HG03571 (cell line): Measurements from ENCODE around the gene OGFR.
"Not testable (repeated sequence)": the region's sequence is repeated elsewhere in the genome, so short reads cannot be mapped to it uniquely, and the experiment has no call there.

Experiments used
- ATAC-seq: cut with Tn5 transposase; IDR thresholded peaks from one replicate; pipeline ENCODE4 v1.9.1; 2021; ENCODE audit not compliant: unreplicated experiment

Gene OGFR

DNA sequence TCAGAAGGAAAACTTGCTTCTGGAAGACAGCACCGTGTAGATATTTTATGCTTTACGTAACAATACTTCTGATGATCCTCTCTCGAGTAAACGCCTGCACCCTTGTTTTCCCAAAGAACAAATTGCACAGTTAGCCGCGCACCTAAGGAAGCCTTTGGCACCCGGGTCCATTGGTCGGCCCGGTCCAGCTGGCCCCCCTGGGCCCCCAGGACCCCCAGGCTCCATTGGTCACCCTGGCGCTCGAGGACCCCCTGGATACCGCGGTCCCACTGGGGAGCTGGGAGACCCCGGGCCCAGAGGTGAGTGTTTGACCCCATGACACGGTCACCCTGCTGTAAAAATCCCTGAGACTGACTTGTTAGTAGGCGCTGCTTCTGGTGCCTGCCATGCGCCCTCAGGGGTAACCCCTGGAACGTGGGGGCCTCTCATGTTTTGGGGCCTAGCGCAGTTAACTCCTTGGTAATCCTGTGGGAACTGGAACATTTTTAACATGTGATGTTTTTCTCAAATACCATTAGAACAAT lies 32.4 kb downstream of the OGFR start:
- no peak for ATAC-seq

DNA sequence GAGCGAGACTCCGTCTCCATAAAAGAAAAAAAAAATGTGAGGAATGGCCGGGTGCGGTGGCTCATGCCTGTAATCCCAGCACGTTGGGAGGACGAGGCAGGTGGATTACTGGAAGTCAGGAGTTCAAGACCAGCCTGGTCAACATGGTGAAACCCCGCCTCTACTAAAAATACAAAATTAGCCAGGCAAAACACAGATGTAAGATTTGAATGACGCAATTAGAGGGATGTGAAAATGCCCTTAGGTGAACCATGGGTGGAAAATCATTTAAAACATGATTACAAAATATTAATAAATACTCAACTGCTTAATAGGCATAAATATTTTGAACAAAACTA lies 33.1 kb downstream of the OGFR start:
- ATAC-seq, result peak; percentile 16

GRCh38 chr20:62838128-62838891 lies 33.7 kb downstream of the OGFR start:
- ATAC-seq, result peak; percentile 59

- ATAC-seq, result no peak
Measured at GRCh38 chr20:62839261-62839660, 34.6 kb downstream of the OGFR start.

GRCh38 chr20:62839816-62840215 lies 35.2 kb downstream of the OGFR start:
- ATAC-seq, result no peak

GRCh38 chr20:62840244-62841197 lies 35.9 kb downstream of the OGFR start:
- ATAC-seq, result no peak

DNA sequence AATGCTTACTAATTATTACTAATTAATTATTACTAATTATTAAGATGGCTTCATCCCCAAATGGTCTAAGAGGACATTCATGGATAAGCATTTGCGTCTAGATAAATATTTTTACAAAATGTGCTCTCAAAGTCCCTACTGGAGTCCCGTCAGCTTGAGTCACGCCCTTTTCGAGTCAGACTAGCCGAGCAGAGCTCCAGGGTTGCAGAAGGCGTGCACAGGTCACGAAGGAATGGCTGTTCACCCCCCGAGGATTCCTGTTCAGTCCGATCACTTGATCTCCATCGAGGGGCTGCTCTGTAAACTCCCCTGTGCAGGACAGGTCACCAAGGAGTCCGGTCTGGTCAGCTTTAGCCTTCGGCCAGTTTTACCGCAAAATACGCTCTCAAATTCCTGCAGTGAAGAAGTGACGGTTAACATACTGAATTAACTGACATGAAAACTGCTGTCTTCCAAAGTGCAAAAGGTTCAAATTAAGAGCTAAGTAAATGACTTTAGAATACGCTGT lies 37.1 kb downstream of the OGFR start:
- no peak for ATAC-seq

- no peak for ATAC-seq
Measured at GRCh38 chr20:62843656-62844055, 39.0 kb downstream of the OGFR start.

GRCh38 chr20:62844182-62844581 lies 39.5 kb downstream of the OGFR start:
- no peak for ATAC-seq

DNA sequence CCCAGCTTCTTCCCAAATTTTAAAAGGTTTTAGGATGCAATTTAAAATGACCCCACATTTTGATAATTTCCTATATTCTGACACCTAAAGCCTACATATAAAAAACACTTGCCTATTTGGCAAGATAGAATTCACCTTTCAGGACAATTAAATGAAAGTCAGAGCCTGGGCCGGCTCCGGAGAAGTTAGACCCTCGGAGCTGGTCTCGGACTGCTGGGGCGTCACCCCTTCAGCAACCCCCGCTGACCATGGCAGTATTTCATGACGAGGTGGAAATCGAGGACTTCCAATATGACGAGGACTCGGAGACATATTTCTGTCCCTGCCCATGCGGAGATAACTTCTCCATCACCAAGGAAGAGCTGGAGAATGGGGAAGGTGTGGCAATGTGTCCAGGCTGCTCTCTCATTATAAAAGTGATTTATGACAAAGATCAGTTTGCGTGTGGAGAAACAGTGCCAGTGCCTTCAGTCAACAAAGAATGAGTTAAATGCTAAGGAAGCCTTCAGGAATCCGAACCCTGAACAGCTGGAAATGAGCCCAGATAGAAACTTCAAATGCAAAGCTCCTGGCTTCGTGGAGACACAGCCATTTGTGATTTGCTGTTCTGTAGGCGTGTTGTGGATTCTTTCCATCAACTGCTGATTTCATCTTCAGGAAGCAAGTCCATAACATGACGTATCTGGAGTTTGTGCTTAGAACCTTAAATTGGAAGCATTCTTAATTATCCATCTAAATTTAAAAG lies 41.0 kb downstream of the OGFR start:
- ATAC-seq, result no peak

DNA sequence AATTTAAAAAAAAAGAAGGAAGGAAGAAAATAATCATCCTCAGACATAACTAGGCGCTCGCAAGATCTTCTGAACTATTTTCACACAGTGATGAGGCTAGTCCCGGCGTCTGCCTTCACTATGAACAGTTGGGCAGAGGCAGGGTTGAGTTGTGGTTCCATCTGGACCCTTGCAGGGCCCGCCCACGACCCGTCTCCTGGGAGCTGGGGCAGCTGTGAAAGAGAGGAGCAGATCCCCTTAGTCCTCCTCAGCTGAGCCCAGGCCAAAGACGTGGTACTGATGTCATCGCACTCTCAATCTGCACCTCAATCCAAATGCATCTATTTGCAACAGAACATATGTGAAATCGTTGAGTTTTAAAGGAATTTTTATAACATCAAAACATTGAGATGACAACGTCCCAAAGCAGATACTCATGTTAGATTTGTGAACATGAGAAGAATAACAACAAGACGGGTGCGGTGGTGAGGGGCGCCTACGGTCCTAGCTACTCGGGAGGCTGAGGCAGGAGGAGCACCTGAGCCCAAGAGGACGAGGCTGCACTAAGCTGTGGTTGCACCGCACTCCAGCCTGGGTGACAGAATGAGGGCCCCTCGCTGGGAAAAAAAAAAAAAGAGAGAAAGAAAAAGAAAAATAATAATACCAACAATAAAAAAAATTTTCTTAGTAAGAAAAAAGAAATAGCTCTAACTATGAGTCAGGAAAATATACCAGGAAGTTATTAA lies 41.7 kb downstream of the OGFR start:
- ATAC-seq, result no peak

- not testable (repeated sequence) for ATAC-seq
Measured at GRCh38 chr20:62848917-62849316, 44.3 kb downstream of the OGFR start.

- no peak for ATAC-seq
Measured at GRCh38 chr20:62849431-62849830, 44.8 kb downstream of the OGFR start.

GRCh38 chr20:62850333-62850974 lies 45.8 kb downstream of the OGFR start:
- no peak for ATAC-seq

- no peak for ATAC-seq
Measured at GRCh38 chr20:62852196-62852595, 47.6 kb downstream of the OGFR start.

GRCh38 chr20:62852841-62853240 lies 48.2 kb downstream of the OGFR start:
- no peak for ATAC-seq

DNA sequence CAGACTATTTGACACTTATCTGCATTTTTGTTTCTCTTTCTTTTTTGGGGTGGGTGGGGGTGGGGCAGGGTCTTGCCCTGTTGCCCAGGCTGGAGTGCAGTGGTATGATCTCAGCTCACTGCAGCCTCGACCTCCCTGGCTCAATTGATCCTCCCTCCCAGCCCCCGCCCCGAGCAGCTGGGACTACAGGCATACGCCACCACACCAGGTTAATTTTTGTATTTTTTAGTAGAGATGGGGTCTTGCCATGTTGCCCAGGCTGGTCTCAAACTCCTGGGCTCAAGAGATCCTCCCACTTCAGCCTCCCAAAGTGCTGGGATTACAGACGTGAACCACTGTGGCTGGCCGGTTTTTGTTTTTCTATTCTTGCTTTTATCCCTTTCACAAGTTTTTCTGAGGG lies 48.7 kb downstream of the OGFR start:
- ATAC-seq, result not testable (repeated sequence)

DNA sequence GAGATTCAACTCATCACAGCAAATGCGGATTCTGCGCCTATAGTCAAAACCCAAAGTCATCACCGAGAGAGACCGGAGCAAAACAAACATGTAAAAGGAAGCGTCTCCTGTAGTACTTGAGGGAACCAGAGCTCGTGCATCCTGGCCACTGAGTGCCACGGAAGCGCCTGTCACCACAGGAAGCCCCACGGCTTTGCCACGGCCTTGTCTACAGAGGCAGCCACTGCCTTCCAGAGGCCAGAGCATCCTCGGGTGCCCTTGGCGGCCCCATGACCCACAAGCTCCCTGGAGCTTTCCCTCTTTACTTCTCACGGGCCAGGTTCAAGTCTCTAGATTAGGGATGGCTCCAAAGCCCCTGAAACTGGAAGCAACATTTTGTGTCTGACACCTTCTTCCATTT lies 49.5 kb downstream of the OGFR start:
- no peak for ATAC-seq

GRCh38 chr20:62855120-62855519 lies 50.5 kb downstream of the OGFR start:
- ATAC-seq, result no peak
